Caco-2 (cell line): ENCODE data around the gene ARAP3. TPM values are rescaled to one million over a fixed set of nuclear protein-coding genes. Genes with fewer than 3 reads are reported as not detected.
A peak's percentile ranks its signal among the peaks of the same experiment; 100 is the strongest.

Experiments used
- BruUV-seq: library from RNA; stranded (reverse); fragments of 400-500 nt; replicated peaks from 2 replicates; lab custom pipeline; 2021; lab: Mats Ljungman, UMichigan
- CTCF ChIA-PET: fragments of 300-600 bp; sonication (Branson Sonifier 250); formaldehyde crosslinking; loops from one replicate; lab custom pipeline; 2022; ENCODE audit warnings: antibody characterized with exemption; lab: Charles Lee
- POLR2A ChIA-PET: fragments of 300-600 bp; sonication (Branson Sonifier 250); formaldehyde crosslinking; loops from one replicate; lab custom pipeline; 2022; ENCODE audit warnings: antibody characterized with exemption; lab: Charles Lee
- DNase-seq, 2 experiments: peaks; one replicate each; pipeline versions ENCODE4 v3.0.0 to v3.0.0-alpha.2; 2020 to 2022
- H3K27me3 ChIP-seq: replicated peaks from 2 replicates; pipeline ENCODE4 v1.6.0; 2011; ENCODE audit warnings: low read length; ENCODE audit not compliant: control insufficient read depth, insufficient read depth
- H3K36me3 ChIP-seq: 2 replicates; pipeline ENCODE4 v1.5.1; 2011; ENCODE audit warnings: low read length; ENCODE audit not compliant: control insufficient read depth, insufficient read depth
- H3K4me1 ChIP-seq: fragments of 250-450 bp; sonication (Bioruptor Pico); 2 replicates; pipeline ENCODE4 v1.5.1; 2020; ENCODE audit warnings: mild to moderate bottlenecking
- H3K4me3 ChIP-seq: 2 replicates; pipeline ENCODE4 v1.5.1; 2011; ENCODE audit warnings: low read depth, mild to moderate bottlenecking, control low read depth, low read length
- H3K9me3 ChIP-seq: fragments of 250-450 bp; sonication (Bioruptor Pico); 2 replicates; pipeline ENCODE4 v1.5.1; 2020; ENCODE audit warnings: mild to moderate bottlenecking, moderate library complexity
- H3K27ac Mint-ChIP-seq: one replicate; pipeline ENCODE4 v1.8.0; 2022; ENCODE audit warnings: mixed read lengths; ENCODE audit not compliant: unreplicated experiment
- H3K27me3 Mint-ChIP-seq: one replicate; pipeline ENCODE4 v1.8.0; 2022; ENCODE audit warnings: mixed read lengths; ENCODE audit not compliant: insufficient read depth, unreplicated experiment
- H3K36me3 Mint-ChIP-seq: one replicate; pipeline ENCODE4 v1.8.0; 2022; ENCODE audit warnings: mild to moderate bottlenecking, mixed read lengths; ENCODE audit not compliant: insufficient read depth, unreplicated experiment
- H3K4me1 Mint-ChIP-seq: one replicate; pipeline ENCODE4 v1.8.0; 2022; ENCODE audit warnings: low read depth, mixed read lengths; ENCODE audit not compliant: unreplicated experiment
- H3K4me3 Mint-ChIP-seq: one replicate; pipeline ENCODE4 v1.8.0; 2022; ENCODE audit warnings: mild to moderate bottlenecking, moderate library complexity, mixed read lengths; ENCODE audit not compliant: unreplicated experiment
- H3K9me3 Mint-ChIP-seq: one replicate; pipeline ENCODE4 v1.8.0; 2022; ENCODE audit warnings: mixed read lengths; ENCODE audit not compliant: unreplicated experiment
- CTCF ChIP-seq, 2 experiments: fragments of 200-600 bp in 1 of 2; IDR thresholded peaks; 1 replicate in 1 of 2; 2 replicates in 1 of 2; pipeline versions ENCODE4 v1.5.1 to v1.8.0; 2011 to 2022; ENCODE audit warnings: antibody characterized with exemption in 1 of 2, control low read depth in 1 of 2, inconsistent platforms in 1 of 2, low read depth in 1 of 2, low read length in 1 of 2, mild to moderate bottlenecking in 1 of 2, moderate library complexity in 1 of 2; ENCODE audit not compliant: insufficient read depth in 1 of 2, severe bottlenecking in 1 of 2, unreplicated experiment in 1 of 2
- intact Hi-C: fragments of 100-400 bp; cut with micrococcal nuclease; formaldehyde crosslinking; loops from one replicate; pipeline ENCODE4 v1.10.0; 2022; ENCODE audit not compliant: unreplicated experiment
- total RNA-seq: library from RNA; stranded (reverse); gene quantifications from 2 replicates; pipeline ENCODE4 v1.2.3, GENCODE V29; 2022

ARAP3 gene
- total RNA-seq, 1 experiment from 2014 or later, result 6.3 TPM

- ChIA-PET CTCF (no interaction called here), POLR2A (interaction anchor here (0.9 kb wide), 1 partner anchor 9 kb away, joined by 3 read pairs; the partner anchor contains the start of genes HDAC3 and RELL2)
- TF ChIP-seq CTCF (IDR thresholded peaks at IDR 0.05; ENCODE audit: insufficient read depth in 1 of 2, low read depth in 1 of 2, low read length in 1 of 2, severe bottlenecking in 1 of 2, unreplicated experiment in 1 of 2), result no peak
- H3K9me3 Mint-ChIP-seq, result no peaks in the 10 kb centered on the region
- H3K27me3 Mint-ChIP-seq, result no peaks in the 10 kb centered on the region
- no peak for DNase-seq
- H3K27ac Mint-ChIP-seq, result no peak overlapping the region
- Histone ChIP-seq H3K4me3 (no peak overlapping the region), H3K27me3 (no peaks in the 10 kb centered on the region), H3K36me3 (0 out of 2 replicates have a peak, but pooled peaks cover 2% of the 10 kb centered on the region), H3K9me3 (no peaks in the 10 kb centered on the region), H3K4me1 (peaks cover 10% of the 10 kb centered on the region; the same call in 1 of the 2 replicates)
- no peak overlapping the region for H3K4me3 Mint-ChIP-seq
- peaks cover 22% of the 10 kb centered on the region for H3K4me1 Mint-ChIP-seq
- H3K36me3 Mint-ChIP-seq, result peaks cover 3% of the 10 kb centered on the region
- intact Hi-C loops, result no loop called here
- no TSS peak for BruUV-seq
Measured at GRCh38 chr5:141646026-141646425, 36.0 kb downstream of the ARAP3 start.

- no peak overlapping the region for H3K4me3 ChIP-seq
- H3K27ac Mint-ChIP-seq, result peak overlapping the region; percentile 49
- intact Hi-C loops, result loop anchor here (1.0 kb wide), 1 partner anchor 49 kb away; no protein-coding TSS in a partner anchor
- ChIA-PET CTCF (interaction anchor here (0.6 to 2.4 kb wide), 2 partner anchors 23 to 50 kb away, joined by 3 to 7 read pairs; partner anchors contain the start of gene DIAPH1), POLR2A (no interaction called here)
- H3K36me3 ChIP-seq, result no peaks in the 10 kb centered on the region
- peaks cover 10% of the 10 kb centered on the region; the same call in 1 of the 2 replicates for H3K4me1 ChIP-seq
- H3K27me3 ChIP-seq, result no peaks in the 10 kb centered on the region
- no TSS peak for BruUV-seq
- peaks cover 7% of the 10 kb centered on the region for H3K36me3 Mint-ChIP-seq
- no peak overlapping the region for H3K4me3 Mint-ChIP-seq
- no peaks in the 10 kb centered on the region for H3K27me3 Mint-ChIP-seq
- H3K4me1 Mint-ChIP-seq, result peaks cover 17% of the 10 kb centered on the region
- peak in 1 of 2 experiments; percentile 31 for TF ChIP-seq CTCF (IDR thresholded peaks at IDR 0.05; ENCODE audit: insufficient read depth in 1 of 2, low read depth in 1 of 2, low read length in 1 of 2, severe bottlenecking in 1 of 2, unreplicated experiment in 1 of 2)
- peak; percentile 62 for DNase-seq
- H3K9me3 ChIP-seq, result no peaks in the 10 kb centered on the region
- H3K9me3 Mint-ChIP-seq, result no peaks in the 10 kb centered on the region
Measured at GRCh38 chr5:141641634-141642267, 40.3 kb downstream of the ARAP3 start.

- intact Hi-C loops, result no loop called here
- no peaks in the 10 kb centered on the region for H3K27me3 Mint-ChIP-seq
Measured at GRCh38 chr5:141640698-141641097, 41.3 kb downstream of the ARAP3 start.

More at GRCh38 chr5:141640698-141641097, 41.3 kb downstream of the ARAP3 start:
- DNase-seq, result no peak
- no peak for TF ChIP-seq CTCF (IDR thresholded peaks at IDR 0.05; ENCODE audit: insufficient read depth in 1 of 2, low read depth in 1 of 2, low read length in 1 of 2, severe bottlenecking in 1 of 2, unreplicated experiment in 1 of 2)
- Histone ChIP-seq H3K27me3 (no peaks in the 10 kb centered on the region), H3K4me1 (peaks cover 13% of the 10 kb centered on the region; the same call in 1 of the 2 replicates), H3K9me3 (no peaks in the 10 kb centered on the region), H3K4me3 (no peak overlapping the region), H3K36me3 (no peaks in the 10 kb centered on the region)
- H3K9me3 Mint-ChIP-seq, result no peaks in the 10 kb centered on the region
- POLR2A ChIA-PET, result no interaction called here
- CTCF ChIA-PET, result interaction anchor here (0.6 kb wide), 1 partner anchor 1496 kb away, joined by 3 read pairs; no protein-coding TSS in a partner anchor
- BruUV-seq, result no TSS peak
- peak overlapping the region; percentile 49 for H3K27ac Mint-ChIP-seq
- peaks cover 7% of the 10 kb centered on the region for H3K36me3 Mint-ChIP-seq
- H3K4me3 Mint-ChIP-seq, result no peak overlapping the region
- H3K4me1 Mint-ChIP-seq, result peaks cover 17% of the 10 kb centered on the region
